Calu3 (cell line): ENCODE measurements around the gene MIDN. TPM values are rescaled to one million over a fixed set of nuclear protein-coding genes. Genes with fewer than 3 reads are reported as not detected.

Experiments
- BruUV-seq: library from RNA; stranded (reverse); fragments of 400-500 nt; replicated peaks from 2 replicates; lab custom pipeline; 2021; lab: Mats Ljungman, UMichigan
- CTCF ChIA-PET: fragments of 300-600 bp; sonication (Branson Sonifier 250); formaldehyde crosslinking; loops from one replicate; lab custom pipeline; 2022; ENCODE audit warnings: antibody characterized with exemption; lab: Charles Lee
- DNase-seq: peaks from one replicate; pipeline ENCODE4 v3.0.0; 2022
- H3K27ac Mint-ChIP-seq: one replicate; pipeline ENCODE4 v1.8.0; 2022; ENCODE audit warnings: mixed read lengths; ENCODE audit not compliant: unreplicated experiment
- H3K27me3 Mint-ChIP-seq: one replicate; pipeline ENCODE4 v1.8.0; 2022; ENCODE audit warnings: mixed read lengths; ENCODE audit not compliant: unreplicated experiment
- H3K36me3 Mint-ChIP-seq: one replicate; pipeline ENCODE4 v1.8.0; 2022; ENCODE audit warnings: mild to moderate bottlenecking, moderate library complexity, mixed read lengths; ENCODE audit not compliant: insufficient read depth, unreplicated experiment
- H3K4me1 Mint-ChIP-seq: one replicate; pipeline ENCODE4 v1.8.0; 2022; ENCODE audit warnings: mild to moderate bottlenecking, low read depth, mixed read lengths; ENCODE audit not compliant: unreplicated experiment
- H3K4me3 Mint-ChIP-seq: one replicate; pipeline ENCODE4 v1.8.0; 2022; ENCODE audit warnings: mild to moderate bottlenecking, low read depth, moderate library complexity, mixed read lengths; ENCODE audit not compliant: unreplicated experiment
- H3K9me3 Mint-ChIP-seq: one replicate; pipeline ENCODE4 v1.8.0; 2022; ENCODE audit warnings: low read depth, mixed read lengths; ENCODE audit not compliant: unreplicated experiment
- CTCF ChIP-seq: fragments of 200-600 bp; IDR thresholded peaks from one replicate; pipeline ENCODE4 v1.8.0; 2022; ENCODE audit warnings: antibody characterized with exemption; ENCODE audit not compliant: unreplicated experiment
- intact Hi-C: fragments of 100-400 bp; cut with micrococcal nuclease; formaldehyde crosslinking; loops from one replicate; pipeline ENCODE4 v1.10.0; 2022; ENCODE audit not compliant: unreplicated experiment
- total RNA-seq: library from RNA; stranded (reverse); gene quantifications from 2 replicates; pipeline ENCODE4 v1.2.3, GENCODE V29; 2022

Gene MIDN
- total RNA-seq, 1 experiment from 2014 or later: 61.8 TPM

DNA sequence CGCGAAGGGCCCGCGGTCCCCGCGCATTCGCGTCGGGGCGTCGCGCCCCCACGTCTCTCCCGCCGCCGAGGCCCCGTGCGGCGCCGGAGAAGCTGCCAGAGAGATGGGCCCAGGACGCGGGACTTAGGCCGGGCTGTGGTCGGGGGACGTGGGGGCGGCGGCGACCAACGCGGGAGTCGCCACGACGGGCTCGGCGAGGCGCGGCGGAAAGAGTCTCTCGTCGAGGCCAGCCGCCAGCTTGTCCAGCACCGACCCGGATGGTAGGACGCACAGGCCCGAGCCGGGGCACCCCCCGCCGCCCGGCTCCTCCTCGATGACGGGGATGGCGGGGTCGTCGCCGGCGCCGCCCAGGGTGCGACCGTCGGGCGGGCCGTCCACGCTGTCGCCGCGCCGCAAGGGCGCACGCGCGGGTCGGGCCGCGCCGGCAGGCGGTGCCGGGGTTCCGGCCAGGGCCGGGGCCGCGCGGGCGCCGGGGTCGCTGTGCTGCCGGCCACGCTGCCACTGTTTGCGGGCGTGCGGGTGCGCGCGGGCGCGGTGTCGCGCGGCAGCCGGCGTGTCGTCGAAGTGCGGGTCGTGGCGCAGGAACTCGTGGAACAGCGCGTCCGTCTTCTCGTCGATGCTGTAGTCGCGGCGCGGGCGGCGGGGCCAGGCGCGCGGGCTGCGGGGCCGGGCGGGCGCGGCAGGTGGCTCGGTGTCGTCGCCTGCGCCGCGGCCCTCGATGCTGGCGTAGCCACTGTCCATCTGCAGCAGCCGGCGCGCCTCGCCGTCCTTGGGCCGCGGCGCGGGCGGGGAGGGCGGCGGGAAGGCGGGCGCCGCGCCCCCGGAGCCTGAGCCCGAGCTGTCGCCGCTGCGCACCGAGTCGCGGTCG lies 19.1 kb upstream of the MIDN start:
- CTCF ChIA-PET: no interaction called here
- peaks cover 22% of the 10 kb centered on the region for H3K36me3 Mint-ChIP-seq
- H3K4me3 Mint-ChIP-seq: no peak overlapping the region
- peaks cover 14% of the 10 kb centered on the region for H3K4me1 Mint-ChIP-seq
- intact Hi-C loops: no loop called here
- no peaks in the 10 kb centered on the region for H3K9me3 Mint-ChIP-seq
- no peak for TF ChIP-seq CTCF
- no peak for DNase-seq
- no peaks in the 10 kb centered on the region for H3K27me3 Mint-ChIP-seq
- BruUV-seq: no TSS peak
- H3K27ac Mint-ChIP-seq: no peak overlapping the region

DNA sequence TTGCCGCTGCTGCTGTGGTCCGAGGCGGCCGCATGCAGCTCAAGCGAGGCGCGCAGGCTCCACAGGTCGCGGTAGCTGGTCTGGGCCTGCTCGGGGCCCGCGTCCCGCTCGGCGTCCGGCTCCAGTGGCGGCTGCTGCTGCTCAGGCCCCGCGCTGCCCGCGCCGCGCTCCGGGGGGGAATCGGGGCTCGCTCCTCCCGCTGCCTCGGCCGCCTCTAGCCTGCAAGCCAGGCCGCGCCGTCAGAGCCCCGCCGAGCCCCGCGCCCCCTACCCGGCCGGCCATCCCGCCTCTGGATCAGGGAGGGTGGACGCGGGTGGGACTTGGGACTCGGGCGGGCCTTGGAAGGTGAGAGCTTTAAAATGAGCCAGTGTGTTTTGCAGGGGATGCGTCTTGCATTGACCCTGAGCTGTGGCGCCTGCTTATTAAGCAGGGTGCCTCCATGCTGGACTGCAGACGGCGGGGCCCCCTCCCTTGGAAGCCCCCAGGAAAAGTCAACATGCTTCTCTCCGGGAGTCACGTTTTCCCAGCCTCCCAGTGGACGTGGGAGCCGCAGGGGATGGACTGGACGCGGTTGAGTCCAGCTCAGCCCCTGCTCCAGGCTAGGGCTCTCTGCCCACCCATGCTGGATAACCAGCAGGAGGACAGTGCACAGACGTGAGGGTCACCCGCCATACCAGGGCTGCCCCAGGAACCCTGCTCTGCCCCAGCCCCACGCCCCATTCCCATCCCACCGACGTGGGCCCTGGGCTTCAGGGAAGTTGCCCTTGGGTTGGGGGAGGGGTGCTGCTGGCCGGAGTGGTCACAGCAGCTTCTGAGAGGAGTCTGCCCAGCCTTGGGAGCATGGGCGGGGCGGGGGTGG lies 18.2 kb upstream of the MIDN start:
- intact Hi-C loops: no loop called here
- Mint-ChIP-seq H3K4me1 (peaks cover 14% of the 10 kb centered on the region), H3K4me3 (no peak overlapping the region), H3K27me3 (no peaks in the 10 kb centered on the region), H3K27ac (no peak overlapping the region), H3K9me3 (no peaks in the 10 kb centered on the region), H3K36me3 (peaks cover 22% of the 10 kb centered on the region)
- TF ChIP-seq CTCF: no peak
- CTCF ChIA-PET: no interaction called here
- BruUV-seq: no TSS peak
- no peak for DNase-seq

GRCh38 chr19:1230783-1231489 lies 17.4 kb upstream of the MIDN start:
- CTCF ChIA-PET: no interaction called here
- Mint-ChIP-seq H3K9me3 (no peaks in the 10 kb centered on the region), H3K4me3 (no peak overlapping the region), H3K27me3 (no peaks in the 10 kb centered on the region), H3K36me3 (peaks cover 23% of the 10 kb centered on the region), H3K27ac (no peak overlapping the region), H3K4me1 (peaks cover 14% of the 10 kb centered on the region)
- no peak for DNase-seq
- intact Hi-C loops: no loop called here
- BruUV-seq: no TSS peak
- no peak for TF ChIP-seq CTCF
